HepG2 (cell line): ENCODE results near the gene PDILT. TPM values are rescaled to one million over a fixed set of nuclear protein-coding genes. Genes with fewer than 3 reads are reported as not detected.

Source experiments
- ATAC-seq: fragments of 200-7000 bp; cut with Tn5 transposase; 3 replicates; pipeline ENCODE4 v1.9.1; 2020; ENCODE audit warnings: mild to moderate bottlenecking, moderate library complexity
- BruUV-seq: library from RNA; stranded (reverse); fragments of 400-500 nt; replicated peaks from 2 replicates; lab custom pipeline; 2021; lab: Mats Ljungman, UMichigan
- CTCF ChIA-PET: fragments of 300-600 bp; formaldehyde crosslinking; extraction: SDS; loops from one replicate; lab custom pipeline; 2021; ENCODE audit warnings: low total read pairs, inconsistent platforms, low intra/inter-chr PET ratio; lab: Yijun Ruan, JAX
- POLR2A ChIA-PET: fragments of 350-600 bp; sonication (Branson Sonifier 250); formaldehyde crosslinking; loops from one replicate; lab custom pipeline; 2020; ENCODE audit warnings: antibody characterized with exemption, inconsistent platforms; lab: Yijun Ruan, JAX
- DNase-seq: peaks from one replicate; pipeline ENCODE4 v3.0.0-alpha.2; 2015; ENCODE audit warnings: low spot score
- FAIRE-seq: peaks from 3 replicates; lab custom pipeline; 2011; peaks lifted over from hg19 to GRCh38; lab: Jason Lieb, UNC
- H2AFZ ChIP-seq: one replicate; pipeline ENCODE4 v1.6.1; 2011; ENCODE audit warnings: low read length, inconsistent platforms
- H3K27ac ChIP-seq: fragments of 300-600 bp; 3 replicates; pipeline ENCODE4 v1.8.0; 2011; ENCODE audit warnings: mixed run types, mild to moderate bottlenecking, mixed read lengths, low read length, inconsistent platforms; ENCODE audit not compliant: insufficient read depth; ENCODE audit errors: extremely low read length
- H3K27me3 ChIP-seq, 2 experiments: fragments of 200-600 bp in 1 of 2; 2 replicates in 1 of 2; 3 replicates in 1 of 2; pipeline versions ENCODE4 v1.6.0 to v1.8.0; 2011; ENCODE audit warnings: low read length in 2 of 2, mild to moderate bottlenecking in 2 of 2, moderate library complexity in 2 of 2, inconsistent platforms in 1 of 2; ENCODE audit not compliant: insufficient read depth in 2 of 2, control insufficient read depth in 1 of 2
- H3K36me3 ChIP-seq, 2 experiments: fragments of 200-600 bp in 1 of 2; replicated peaks in 1 of 2; 2 replicates in 1 of 2; 3 replicates in 1 of 2; pipeline versions ENCODE4 v1.5.1 to v1.8.0; 2011; ENCODE audit warnings: low read length in 2 of 2, inconsistent platforms in 1 of 2; ENCODE audit not compliant: insufficient read depth in 2 of 2, control insufficient read depth in 1 of 2
- H3K4me1 ChIP-seq: 2 replicates; pipeline ENCODE4 v1.5.1; 2012; ENCODE audit warnings: low read length, inconsistent platforms; ENCODE audit not compliant: insufficient read depth
- H3K4me2 ChIP-seq: 2 replicates; pipeline ENCODE4 v1.6.0; 2011; ENCODE audit warnings: low read depth, low read length, inconsistent platforms
- H3K4me3 ChIP-seq, 3 experiments: fragments of 200-600 bp in 1 of 3; sonication (generic), shearing (Covaris generic) in 1 of 3; replicated peaks in 1 of 3; 2 replicates each; pipeline ENCODE4 v1.5.1; 2011 to 2016; ENCODE audit warnings: low read length in 3 of 3, inconsistent platforms in 2 of 3, low read depth in 2 of 3, mild to moderate bottlenecking in 2 of 3, control low read depth in 1 of 3, mixed read lengths in 1 of 3; ENCODE audit not compliant: insufficient read depth in 1 of 3
- H3K79me2 ChIP-seq: one replicate; pipeline ENCODE4 v1.6.1; 2011; ENCODE audit warnings: low read length, inconsistent platforms; ENCODE audit not compliant: insufficient read depth
- H3K9ac ChIP-seq: 2 replicates; pipeline ENCODE4 v1.6.0; 2011; ENCODE audit warnings: mild to moderate bottlenecking, low read depth, low read length, inconsistent platforms; ENCODE audit not compliant: insufficient read depth
- H3K9me3 ChIP-seq: 2 replicates; pipeline ENCODE4 v1.5.1; 2012; ENCODE audit warnings: mild to moderate bottlenecking, low read length
- H4K20me1 ChIP-seq: 2 replicates; pipeline ENCODE4 v1.6.0; 2011; ENCODE audit warnings: inconsistent platforms, mild to moderate bottlenecking, low read length, moderate library complexity; ENCODE audit not compliant: insufficient read depth
- AFF4 ChIP-seq: sonication (generic); formaldehyde crosslinking; IDR thresholded peaks from 2 replicates; pipeline ENCODE4 v1.4.0; 2020; ENCODE audit warnings: missing genetic modification reagents
- ETV5 ChIP-seq: IDR thresholded peaks from 2 replicates; pipeline ENCODE4 v1.6.1; 2018; ENCODE audit warnings: missing biosample characterization, missing genetic modification reagents, inconsistent platforms, borderline replicate concordance
- ONECUT2 ChIP-seq: sonication (generic); formaldehyde crosslinking; IDR thresholded peaks from 2 replicates; pipeline ENCODE4 v1.4.0; 2020; ENCODE audit warnings: missing genetic modification reagents
- PHF5A ChIP-seq: IDR thresholded peaks from one replicate; pipeline ENCODE4 v1.6.1; 2018; ENCODE audit warnings: low read depth, missing genetic modification reagents; ENCODE audit not compliant: unreplicated experiment
- TCF12 ChIP-seq, 2 experiments: fragments of 450-650 bp in 1 of 2; sonication (generic) in 1 of 2; formaldehyde crosslinking in 1 of 2; IDR thresholded peaks; 2 replicates each; pipeline versions ENCODE4 v1.6.1 to v1.8.0; 2017 to 2022; ENCODE audit warnings: antibody characterized with exemption in 1 of 2, mild to moderate bottlenecking in 1 of 2, missing genetic modification reagents in 1 of 2, moderate library complexity in 1 of 2
- ZFX ChIP-seq: sonication (generic); formaldehyde crosslinking; IDR thresholded peaks from 2 replicates; pipeline ENCODE4 v1.4.0; 2020; ENCODE audit warnings: mild to moderate bottlenecking, low read depth, missing genetic modification reagents, moderate library complexity
- ZNF280D ChIP-seq: sonication (generic); formaldehyde crosslinking; IDR thresholded peaks from 2 replicates; pipeline ENCODE4 v1.5.1; 2020; ENCODE audit warnings: mild to moderate bottlenecking, missing genetic modification reagents
- ZNF30 ChIP-seq: sonication (generic); formaldehyde crosslinking; IDR thresholded peaks from 2 replicates; pipeline ENCODE4 v1.5.0; 2020; ENCODE audit warnings: mild to moderate bottlenecking, missing genetic modification reagents
- ZNF333 ChIP-seq: sonication (generic); formaldehyde crosslinking; IDR thresholded peaks from 2 replicates; pipeline ENCODE4 v1.4.0; 2020; ENCODE audit warnings: mild to moderate bottlenecking, missing genetic modification reagents, borderline replicate concordance
- ZNF558 ChIP-seq: sonication (generic); formaldehyde crosslinking; IDR thresholded peaks from 2 replicates; pipeline ENCODE4 v1.9.0; 2022; ENCODE audit warnings: mild to moderate bottlenecking, missing genetic modification reagents, borderline replicate concordance
- ZNF749 ChIP-seq: sonication (generic); formaldehyde crosslinking; IDR thresholded peaks from 2 replicates; pipeline ENCODE4 v1.8.0; 2022; ENCODE audit warnings: mild to moderate bottlenecking, missing genetic modification reagents, moderate library complexity, borderline replicate concordance
- ZNF781 ChIP-seq: sonication (generic); formaldehyde crosslinking; IDR thresholded peaks from 2 replicates; pipeline ENCODE4 v1.5.1; 2020; ENCODE audit warnings: borderline replicate concordance, mild to moderate bottlenecking, missing genetic modification reagents; ENCODE audit errors: not compliant biosample characterization
- WGBS: methylation state at CpG from one replicate; pipeline ENCODE4 v1.1.6; 2017; ENCODE audit warnings: low lambda C conversion rate; 5-methylcytosine and 5-hydroxymethylcytosine counted together
- in situ Hi-C: cut with HindIII; loops from 2 replicates; pipeline ENCODE4 v1.10.0; 2017; ENCODE audit warnings: low pct_unique_long_range_greater_than_20kb; ENCODE audit not compliant: extremely low pct_ligation_motif_present
- intact Hi-C: fragments of 100-400 bp; cut with micrococcal nuclease; formaldehyde crosslinking; loops from one replicate; pipeline ENCODE4 v1.10.0; 2022; ENCODE audit not compliant: unreplicated experiment
- polyA plus RNA-seq, 8 experiments: library from polyadenylated mRNA; depleted of rRNA in 3 of 8; stranded (reverse) in 7 of 8; unstranded in 1 of 8; fragments of >200 nt; fragmentation: Illumina TruSeq in 4 of 8; extraction: Trizol in 4 of 8; gene quantifications; 2 replicates each; pipeline versions ENCODE4 v1.2.1 to v1.2.3, GENCODE V29; 2011 to 2016; ENCODE audit warnings: low read depth in 4 of 8, missing spikeins in 1 of 8, mixed read lengths in 1 of 8; ENCODE audit not compliant: insufficient read depth in 1 of 8
- total RNA-seq, 5 experiments: library from RNA; depleted of rRNA; stranded (reverse); fragments of >200 nt; fragmentation: Illumina TruSeq; extraction: Trizol; gene quantifications; 2 replicates each; pipeline ENCODE4 v1.2.3, GENCODE V29; 2016; ENCODE audit warnings: low read depth in 1 of 5
- TF ChIP-seq, protein P1 (sequence below): sonication (generic); formaldehyde crosslinking; IDR thresholded peaks from 2 replicates; pipeline ENCODE4; 2020; ENCODE audit warnings: missing genetic modification reagents, mild to moderate bottlenecking, borderline replicate concordance
- TF ChIP-seq, protein P2 (sequence below): sonication (generic); formaldehyde crosslinking; IDR thresholded peaks from 2 replicates; pipeline ENCODE4 v1.8.0; 2022; ENCODE audit warnings: missing genetic modification reagents, low read depth, mild to moderate bottlenecking, borderline replicate concordance

The PDILT gene
- total and polyA plus RNA-seq, 2 of the 13 experiments (the other 11 are each of a cell fraction or from before 2014, with no cell fraction given) = not detected

DNA sequence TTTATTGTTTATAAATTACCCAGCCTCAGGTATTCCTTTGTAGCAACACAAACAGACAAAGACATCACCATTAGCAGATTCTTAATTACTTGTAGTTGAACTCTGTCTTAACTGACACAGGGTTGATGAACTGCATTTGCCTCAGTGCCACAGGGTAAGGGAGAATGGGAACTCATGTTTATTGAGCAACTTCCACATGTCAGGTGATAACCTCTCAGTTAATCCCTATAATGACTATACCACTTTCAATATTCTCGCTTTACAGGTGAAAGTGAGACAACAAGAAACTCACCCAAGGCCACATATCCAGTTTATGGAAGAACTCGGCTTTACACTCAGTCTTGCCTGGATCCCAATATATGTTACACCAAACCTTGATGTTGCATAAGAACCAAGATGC lies 8.6 kb downstream of the PDILT start:
- DNase-seq (no peak), ATAC-seq (no peak), FAIRE-seq (no peak)
- no peaks in the 10 kb centered on the region for H4K20me1 ChIP-seq
- no peak overlapping the region for H2AFZ ChIP-seq
- ChIA-PET POLR2A (no interaction called here), CTCF (no interaction called here)
- H3K79me2 ChIP-seq = no peaks in the 10 kb centered on the region
- no TSS peak for BruUV-seq
- H3K36me3 ChIP-seq = no peaks in the 10 kb centered on the region
- peaks cover 58% of the 10 kb centered on the region for H3K4me1 ChIP-seq
- in situ Hi-C loops (loop anchor here (25.0 kb wide), 1 partner anchor 809 kb away; no protein-coding TSS in a partner anchor), intact Hi-C loops (no loop called here)
- no peak overlapping the region for H3K9ac ChIP-seq
- H3K4me2 ChIP-seq = no peak overlapping the region
- no peak overlapping the region for H3K4me3 ChIP-seq
- no peak overlapping the region for H3K27ac ChIP-seq
- no peaks in the 10 kb centered on the region for H3K27me3 ChIP-seq
- H3K9me3 ChIP-seq = no peaks in the 10 kb centered on the region
- WGBS = 55% methylated on average over 2 of the region's 2 CpGs
- TF ChIP-seq, protein P1, sequence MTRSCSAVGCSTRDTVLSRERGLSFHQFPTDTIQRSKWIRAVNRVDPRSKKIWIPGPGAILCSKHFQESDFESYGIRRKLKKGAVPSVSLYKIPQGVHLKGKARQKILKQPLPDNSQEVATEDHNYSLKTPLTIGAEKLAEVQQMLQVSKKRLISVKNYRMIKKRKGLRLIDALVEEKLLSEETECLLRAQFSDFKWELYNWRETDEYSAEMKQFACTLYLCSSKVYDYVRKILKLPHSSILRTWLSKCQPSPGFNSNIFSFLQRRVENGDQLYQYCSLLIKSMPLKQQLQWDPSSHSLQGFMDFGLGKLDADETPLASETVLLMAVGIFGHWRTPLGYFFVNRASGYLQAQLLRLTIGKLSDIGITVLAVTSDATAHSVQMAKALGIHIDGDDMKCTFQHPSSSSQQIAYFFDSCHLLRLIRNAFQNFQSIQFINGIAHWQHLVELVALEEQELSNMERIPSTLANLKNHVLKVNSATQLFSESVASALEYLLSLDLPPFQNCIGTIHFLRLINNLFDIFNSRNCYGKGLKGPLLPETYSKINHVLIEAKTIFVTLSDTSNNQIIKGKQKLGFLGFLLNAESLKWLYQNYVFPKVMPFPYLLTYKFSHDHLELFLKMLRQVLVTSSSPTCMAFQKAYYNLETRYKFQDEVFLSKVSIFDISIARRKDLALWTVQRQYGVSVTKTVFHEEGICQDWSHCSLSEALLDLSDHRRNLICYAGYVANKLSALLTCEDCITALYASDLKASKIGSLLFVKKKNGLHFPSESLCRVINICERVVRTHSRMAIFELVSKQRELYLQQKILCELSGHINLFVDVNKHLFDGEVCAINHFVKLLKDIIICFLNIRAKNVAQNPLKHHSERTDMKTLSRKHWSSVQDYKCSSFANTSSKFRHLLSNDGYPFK (CRISPR knock-in tag) = no peak
- TF ChIP-seq ZNF30 (CRISPR knock-in tag) = no peak
- no peak for TF ChIP-seq ZNF558 (CRISPR knock-in tag)
- no peak for TF ChIP-seq ONECUT2
- TF ChIP-seq ZFX (CRISPR knock-in tag) = no peak
- no peak for TF ChIP-seq PHF5A
- TF ChIP-seq ETV5 (CRISPR knock-in tag) = no peak
- no peak for TF ChIP-seq ZNF749 (CRISPR knock-in tag)
- no peak for TF ChIP-seq ZNF280D (CRISPR knock-in tag)
- TF ChIP-seq, protein P2, sequence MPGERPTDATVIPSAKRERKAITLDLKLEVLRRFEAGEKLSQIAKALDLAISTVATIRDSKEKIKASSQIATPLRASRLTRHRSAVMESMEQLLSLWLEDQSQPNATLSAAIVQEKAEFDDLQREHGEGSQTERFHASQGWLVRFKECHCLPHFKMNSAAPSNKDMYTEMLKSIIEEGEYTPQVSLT = no peak
- no peak for TF ChIP-seq ZNF333
- TF ChIP-seq TCF12 (IDR thresholded peaks at IDR 0.05) = no peak
- no peak for TF ChIP-seq TCF12 (CRISPR knock-in tag; IDR thresholded peaks at IDR 0.05)
- no peak for TF ChIP-seq ZNF781 (CRISPR knock-in tag)
- no peak for TF ChIP-seq AFF4 (CRISPR knock-in tag)
